ENCODE results near the gene HIP1R.

- no peak for TF ChIP-seq EZH2 (IDR thresholded peaks at IDR 0.05; ENCODE audit: insufficient read depth, poor library complexity, severe bottlenecking)
- no peak for TF ChIP-seq EZH2phosphoT487 (IDR thresholded peaks at IDR 0.05; ENCODE audit: insufficient read depth, low read depth)
These were observed 21.9 kb upstream of the HIP1R start for GRCh38 chr12:122813310-122813713.

Measured in GM23248 (cell line).